Activated T-helper 1 cell treated with anti-CD3 and anti-CD28 coated beads, Interleukin-12 subunit alpha, Interleukin-12 subunit beta, Interleukin-2, Interleukin-4 antibody, amounts not matched to agents 30 ng/mL and 10 ng/mL and 1 ng/mL, durations not matched to agents 14 hours and 24 hours and 36 hours (primary cell): Measurements from ENCODE around the gene ZNF536. TPM values are rescaled to one million over a fixed set of nuclear protein-coding genes. Genes with fewer than 3 reads are reported as not detected.

Source experiments
- DNase-seq: peaks from one replicate; pipeline ENCODE4 v3.0.0; 2021; ENCODE audit warnings: low spot score
- H3K27ac Mint-ChIP-seq: one replicate; pipeline ENCODE4 v1.8.0; 2021; ENCODE audit warnings: mild to moderate bottlenecking, mixed read lengths
- H3K27me3 Mint-ChIP-seq: one replicate; pipeline ENCODE4 v1.8.0; 2022; ENCODE audit warnings: mild to moderate bottlenecking, moderate library complexity, mixed read lengths; ENCODE audit not compliant: insufficient read depth
- H3K36me3 Mint-ChIP-seq: one replicate; pipeline ENCODE4 v1.8.0; 2021; ENCODE audit warnings: low read depth, mixed read lengths
- H3K4me1 Mint-ChIP-seq: one replicate; pipeline ENCODE4 v1.8.0; 2021; ENCODE audit warnings: low read depth, mixed read lengths
- H3K4me3 Mint-ChIP-seq: one replicate; pipeline ENCODE4 v1.8.0; 2021; ENCODE audit warnings: mild to moderate bottlenecking, moderate library complexity, mixed read lengths
- H3K9me3 Mint-ChIP-seq: one replicate; pipeline ENCODE4 v1.8.0; 2021; ENCODE audit warnings: mixed read lengths
- intact Hi-C: fragments of 100-400 bp; cut with micrococcal nuclease; formaldehyde crosslinking; loops from one replicate; pipeline ENCODE4 v1.15.1; 2024
- total RNA-seq: library from RNA; stranded (reverse); gene quantifications from 2 replicates; pipeline ENCODE4 v1.2.3, GENCODE V29; 2022

The ZNF536 gene
- total RNA-seq, 1 donor from 2014 or later = not detected

DNA sequence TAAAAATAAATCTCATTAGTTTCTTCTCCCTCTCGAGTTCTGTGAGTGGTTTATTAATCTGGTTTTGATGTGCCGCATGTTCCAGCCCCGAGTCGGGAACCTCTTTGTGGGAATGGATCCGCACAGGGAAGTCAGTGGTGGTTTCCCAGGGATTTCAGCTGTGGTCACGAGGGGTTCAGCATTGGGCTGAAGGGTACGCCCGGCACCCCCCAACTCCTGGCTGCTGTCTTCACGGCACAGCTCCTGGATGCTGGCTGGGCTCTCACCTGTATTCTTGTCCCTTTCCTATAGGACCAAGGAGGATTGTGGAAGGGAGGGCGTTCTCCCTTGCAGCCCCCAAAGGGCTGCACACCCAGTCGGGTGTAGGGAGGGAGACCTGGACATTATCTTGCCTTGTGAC lies 167.8 kb downstream of the ZNF536 start:
- no peak for DNase-seq
- Mint-ChIP-seq H3K9me3 (no peaks in the 10 kb centered on the region), H3K27ac (no peak overlapping the region), H3K4me1 (no peaks in the 10 kb centered on the region), H3K4me3 (no peak overlapping the region), H3K27me3 (no peaks in the 10 kb centered on the region), H3K36me3 (no peaks in the 10 kb centered on the region)
- intact Hi-C loops = no loop called here

DNA sequence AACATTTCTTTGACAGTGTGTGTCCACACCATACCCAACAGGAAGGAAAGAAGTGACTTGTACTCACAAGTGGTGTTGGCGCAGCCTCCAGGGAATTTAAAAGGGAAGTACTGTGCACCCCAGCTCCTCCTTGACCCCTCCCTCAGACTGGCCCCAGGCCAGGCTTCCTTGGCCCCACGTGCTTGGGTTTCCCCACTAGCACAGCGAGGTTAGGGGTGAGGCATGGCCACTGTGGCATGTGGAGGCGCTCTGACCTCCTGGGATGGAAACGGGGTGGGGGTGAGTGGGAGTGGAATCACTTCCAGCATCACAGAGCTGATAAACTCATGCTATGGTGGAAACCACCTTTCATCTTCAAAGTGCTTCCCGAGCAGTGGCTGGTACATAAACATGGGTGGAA lies 168.6 kb downstream of the ZNF536 start:
- H3K9me3 Mint-ChIP-seq = no peaks in the 10 kb centered on the region
- H3K4me1 Mint-ChIP-seq = no peaks in the 10 kb centered on the region
- no peak overlapping the region for H3K27ac Mint-ChIP-seq
- no peak for DNase-seq
- H3K4me3 Mint-ChIP-seq = no peak overlapping the region
- H3K36me3 Mint-ChIP-seq = no peaks in the 10 kb centered on the region
- intact Hi-C loops = no loop called here
- H3K27me3 Mint-ChIP-seq = no peaks in the 10 kb centered on the region

DNA sequence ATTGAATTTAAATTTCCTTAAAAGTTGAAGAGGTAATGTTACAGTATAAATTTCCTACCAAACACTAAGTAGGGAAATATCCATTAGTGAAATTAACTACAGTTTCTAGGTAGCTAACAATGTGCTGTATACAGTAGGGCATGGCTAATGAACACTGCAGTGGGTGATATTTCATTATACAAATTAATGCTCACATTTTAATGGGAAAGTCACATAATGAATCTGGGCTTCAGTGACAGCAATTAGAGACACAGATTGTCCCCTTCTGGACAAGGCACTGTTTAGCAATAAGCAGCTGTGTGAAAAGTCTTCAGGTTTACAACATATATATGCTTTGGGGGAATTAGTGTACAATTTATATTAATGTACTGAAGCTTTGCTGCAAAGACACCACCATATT lies 169.4 kb downstream of the ZNF536 start:
- Mint-ChIP-seq H3K4me1 (no peaks in the 10 kb centered on the region), H3K9me3 (no peaks in the 10 kb centered on the region), H3K27me3 (no peaks in the 10 kb centered on the region), H3K36me3 (no peaks in the 10 kb centered on the region), H3K4me3 (no peak overlapping the region), H3K27ac (no peak overlapping the region)
- no peak for DNase-seq
- intact Hi-C loops = no loop called here

DNA sequence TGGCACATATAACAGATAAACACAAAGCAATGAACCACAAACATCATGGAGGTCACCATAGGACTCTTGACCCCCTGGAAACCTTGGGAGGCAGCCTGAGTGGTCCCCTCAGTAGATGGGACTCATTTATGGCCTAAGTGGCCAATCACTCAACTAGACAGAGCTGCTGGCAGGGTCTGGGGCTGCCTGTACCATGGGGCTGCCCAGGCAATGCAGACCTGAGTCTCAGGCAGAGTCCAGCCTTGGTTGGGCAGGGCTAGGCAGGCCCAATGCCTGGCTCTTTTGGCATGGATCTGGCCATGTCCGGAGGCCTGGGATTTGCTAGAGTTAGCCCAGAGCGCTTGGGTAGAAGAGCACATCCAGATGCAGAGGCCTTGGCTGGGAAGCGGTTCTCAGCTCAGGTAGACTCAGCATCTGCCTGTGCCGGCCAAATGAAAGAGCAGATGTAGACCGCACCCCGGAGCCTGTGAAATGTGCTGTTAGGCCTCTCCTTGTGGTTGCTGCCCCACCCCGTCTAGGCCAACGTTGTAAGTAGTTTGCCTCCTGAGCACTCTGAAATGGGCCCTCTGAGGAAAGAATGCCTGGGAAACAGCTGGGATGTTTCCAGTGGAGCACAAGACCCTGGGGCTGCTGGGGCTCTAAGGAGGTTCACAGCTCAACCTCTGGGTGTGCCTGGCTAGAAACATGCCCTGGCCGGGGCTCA lies 171.2 kb downstream of the ZNF536 start:
- intact Hi-C loops = no loop called here
- Mint-ChIP-seq H3K4me1 (no peaks in the 10 kb centered on the region), H3K9me3 (no peaks in the 10 kb centered on the region), H3K4me3 (no peak overlapping the region), H3K27me3 (no peaks in the 10 kb centered on the region), H3K27ac (no peak overlapping the region), H3K36me3 (no peaks in the 10 kb centered on the region)
- DNase-seq = no peak

DNA sequence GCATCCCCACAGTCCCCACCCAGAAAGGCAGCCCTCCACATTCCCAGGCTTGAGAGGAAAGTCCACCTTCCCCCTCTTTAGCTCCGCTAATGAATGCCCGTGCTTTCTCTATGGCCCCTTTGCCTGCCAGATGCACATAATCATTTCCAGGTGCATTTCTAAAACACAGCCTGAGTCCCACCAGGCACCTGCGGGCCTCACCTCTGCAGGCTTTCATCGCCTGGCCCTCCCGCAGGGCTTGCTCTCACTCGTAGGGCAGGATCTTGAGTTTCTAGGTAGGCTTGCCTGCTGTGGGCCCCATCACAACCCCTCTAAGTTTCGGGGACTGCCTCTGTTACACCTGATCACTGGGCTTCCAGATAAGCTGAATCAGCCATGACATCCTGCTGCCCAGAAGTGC lies 173.6 kb downstream of the ZNF536 start:
- intact Hi-C loops = no loop called here
- no peaks in the 10 kb centered on the region for H3K9me3 Mint-ChIP-seq
- no peaks in the 10 kb centered on the region for H3K36me3 Mint-ChIP-seq
- H3K4me1 Mint-ChIP-seq = no peaks in the 10 kb centered on the region
- DNase-seq = no peak
- no peak overlapping the region for H3K4me3 Mint-ChIP-seq
- no peaks in the 10 kb centered on the region for H3K27me3 Mint-ChIP-seq
- no peak overlapping the region for H3K27ac Mint-ChIP-seq

DNA sequence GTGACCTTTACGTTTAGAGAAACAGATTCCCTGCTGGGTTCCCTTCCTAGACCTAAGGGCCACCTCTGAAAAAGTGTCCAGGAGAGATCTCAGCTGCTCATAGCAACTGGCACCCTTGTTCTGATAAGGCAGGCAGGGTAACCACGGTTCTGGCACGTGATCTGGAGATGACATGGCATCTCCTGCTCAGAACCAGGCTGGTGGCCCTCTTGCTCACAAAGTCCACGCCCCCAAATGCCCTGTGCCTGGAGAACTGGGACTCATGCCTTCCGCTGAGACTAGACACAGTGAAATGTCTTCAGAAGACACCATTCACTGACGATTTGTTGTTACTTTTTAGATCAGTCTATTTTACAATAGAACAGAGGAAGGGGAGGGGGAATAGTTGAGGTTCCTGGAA lies 174.1 kb downstream of the ZNF536 start:
- intact Hi-C loops = no loop called here
- Mint-ChIP-seq H3K36me3 (no peaks in the 10 kb centered on the region), H3K27ac (no peak overlapping the region), H3K4me3 (no peak overlapping the region), H3K4me1 (no peaks in the 10 kb centered on the region), H3K9me3 (no peaks in the 10 kb centered on the region), H3K27me3 (no peaks in the 10 kb centered on the region)
- DNase-seq = no peak

DNA sequence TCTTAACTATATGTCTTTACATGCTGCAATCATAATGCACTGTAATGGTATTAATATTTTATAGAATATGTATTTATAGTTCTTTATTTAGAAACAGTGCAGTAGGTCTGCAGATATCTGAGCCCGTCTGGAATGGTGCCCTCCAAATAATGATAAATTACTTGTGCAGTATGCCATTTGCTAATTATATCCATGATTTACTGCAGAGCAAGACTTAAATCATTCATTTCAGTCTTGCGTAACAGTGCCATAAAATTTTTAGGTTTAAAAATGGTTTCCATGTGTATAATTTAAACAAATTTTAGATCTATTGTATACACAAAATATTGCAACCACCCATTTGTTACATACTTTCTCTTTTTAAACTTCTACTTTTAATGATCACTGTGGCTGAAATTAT lies 175.1 kb downstream of the ZNF536 start:
- DNase-seq = no peak
- no peaks in the 10 kb centered on the region for H3K4me1 Mint-ChIP-seq
- no peak overlapping the region for H3K27ac Mint-ChIP-seq
- no peak overlapping the region for H3K4me3 Mint-ChIP-seq
- H3K36me3 Mint-ChIP-seq = no peaks in the 10 kb centered on the region
- no peaks in the 10 kb centered on the region for H3K27me3 Mint-ChIP-seq
- intact Hi-C loops = no loop called here
- H3K9me3 Mint-ChIP-seq = no peaks in the 10 kb centered on the region

DNA sequence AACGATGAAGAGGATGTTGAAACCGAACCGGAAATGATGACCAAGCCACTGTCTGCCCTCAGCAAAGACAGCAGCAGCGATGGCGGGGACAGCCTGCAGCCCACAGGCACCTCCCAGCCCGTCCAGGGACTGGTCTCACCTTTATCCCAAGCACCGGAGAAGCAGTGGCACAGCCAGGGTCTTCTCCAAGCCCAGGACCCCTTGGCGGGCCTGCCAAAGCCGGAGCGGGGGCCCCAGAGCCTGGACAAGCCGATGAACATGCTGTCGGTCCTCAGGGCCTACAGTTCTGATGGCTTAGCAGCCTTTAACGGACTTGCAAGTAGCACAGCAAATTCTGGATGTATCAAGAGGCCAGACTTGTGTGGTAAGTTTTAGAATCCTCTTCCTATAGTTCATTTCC lies 177.0 kb downstream of the ZNF536 start:
- intact Hi-C loops = no loop called here
- Mint-ChIP-seq H3K4me3 (no peak overlapping the region), H3K27me3 (no peaks in the 10 kb centered on the region), H3K4me1 (no peaks in the 10 kb centered on the region), H3K36me3 (no peaks in the 10 kb centered on the region), H3K27ac (no peak overlapping the region), H3K9me3 (no peaks in the 10 kb centered on the region)
- DNase-seq = no peak

DNA sequence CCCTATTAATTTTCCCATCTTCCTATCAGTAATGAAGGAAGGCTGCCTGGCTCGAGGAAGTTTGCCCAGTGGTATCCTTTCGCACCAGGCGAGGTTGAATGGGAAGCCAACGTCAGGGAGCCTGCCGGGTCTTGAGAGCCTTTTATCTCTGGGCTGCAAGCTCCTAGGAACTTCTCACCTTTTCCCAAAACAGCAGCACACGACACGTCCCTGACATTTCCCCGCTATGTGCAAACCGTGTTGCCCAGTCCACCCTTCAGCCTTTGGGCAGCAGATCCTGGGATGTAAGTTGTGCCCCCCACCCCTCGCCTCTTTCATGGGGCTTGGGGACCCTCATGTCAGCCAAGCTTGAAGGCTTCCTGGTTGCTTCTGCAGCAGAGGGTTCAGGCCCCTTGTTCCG lies 179.1 kb downstream of the ZNF536 start:
- H3K9me3 Mint-ChIP-seq = no peaks in the 10 kb centered on the region
- intact Hi-C loops = no loop called here

DNA sequence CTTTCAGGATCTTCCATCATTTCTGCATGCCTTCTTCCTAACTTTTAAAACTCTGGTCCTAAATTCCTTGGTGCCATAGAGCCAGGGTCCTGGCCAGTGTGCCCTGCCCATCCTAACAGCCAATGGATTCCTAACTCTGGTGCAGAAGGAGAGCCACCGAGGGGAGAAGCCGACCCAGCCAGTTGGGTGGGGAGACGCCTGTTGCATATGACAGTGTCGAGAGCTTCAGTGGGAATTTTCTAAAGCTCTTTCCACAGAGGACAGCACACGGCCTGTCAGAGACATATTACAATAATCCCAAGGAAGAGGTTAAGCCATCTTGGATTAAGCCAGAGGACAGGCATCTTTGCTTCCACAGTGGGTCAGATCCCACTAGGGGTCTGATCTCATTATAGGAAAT lies 180.4 kb downstream of the ZNF536 start:
- H3K9me3 Mint-ChIP-seq = no peaks in the 10 kb centered on the region
- no peaks in the 10 kb centered on the region for H3K4me1 Mint-ChIP-seq
- no peak overlapping the region for H3K27ac Mint-ChIP-seq
- no peak overlapping the region for H3K4me3 Mint-ChIP-seq
- intact Hi-C loops = no loop called here
- H3K36me3 Mint-ChIP-seq = no peaks in the 10 kb centered on the region
- DNase-seq = no peak
- H3K27me3 Mint-ChIP-seq = no peaks in the 10 kb centered on the region

More for the DNA sequence above, 179.1 kb downstream of the ZNF536 start:
- H3K27ac Mint-ChIP-seq = no peak overlapping the region
- H3K27me3 Mint-ChIP-seq = no peaks in the 10 kb centered on the region
- H3K36me3 Mint-ChIP-seq = no peaks in the 10 kb centered on the region
- no peak overlapping the region for H3K4me3 Mint-ChIP-seq
- DNase-seq = no peak
- H3K4me1 Mint-ChIP-seq = no peaks in the 10 kb centered on the region

DNA sequence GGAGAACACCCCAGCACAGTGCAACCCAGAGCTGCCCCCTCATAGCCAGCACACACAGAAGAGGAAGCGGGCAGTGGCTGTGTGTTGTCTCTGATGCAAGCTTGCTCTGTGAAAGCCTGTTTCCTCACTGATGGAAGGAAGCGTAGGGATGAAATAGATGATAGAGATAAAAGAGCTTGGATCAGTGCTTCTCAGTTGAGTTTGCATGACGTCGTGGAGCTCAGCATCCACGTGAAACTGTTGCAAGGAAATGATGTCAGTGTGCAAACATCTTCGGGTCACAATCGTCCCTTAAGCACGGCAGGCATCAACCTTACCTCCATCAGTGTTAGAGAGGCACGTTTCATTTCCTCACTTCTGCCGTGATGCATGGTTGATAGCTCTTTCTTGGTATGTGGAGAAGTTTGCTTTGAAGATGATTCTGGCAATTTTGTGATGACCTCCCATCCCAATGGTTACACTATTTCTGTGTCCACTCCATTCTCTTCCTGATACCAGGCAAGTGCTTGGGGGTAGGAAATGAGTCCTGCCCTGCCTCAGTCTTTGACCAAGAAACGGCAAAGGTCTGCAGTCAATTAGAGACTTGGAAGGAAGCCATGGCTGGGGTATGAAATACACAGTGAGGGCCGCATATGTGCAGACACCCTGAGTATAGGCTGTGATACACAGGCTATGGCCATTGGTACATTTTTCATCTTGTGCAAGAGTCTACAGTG lies 183.0 kb downstream of the ZNF536 start:
- no peaks in the 10 kb centered on the region for H3K4me1 Mint-ChIP-seq
- no peaks in the 10 kb centered on the region for H3K9me3 Mint-ChIP-seq
- DNase-seq = no peak
- H3K36me3 Mint-ChIP-seq = no peaks in the 10 kb centered on the region
- H3K27ac Mint-ChIP-seq = no peak overlapping the region
- H3K4me3 Mint-ChIP-seq = no peak overlapping the region
- intact Hi-C loops = no loop called here
- no peaks in the 10 kb centered on the region for H3K27me3 Mint-ChIP-seq

DNA sequence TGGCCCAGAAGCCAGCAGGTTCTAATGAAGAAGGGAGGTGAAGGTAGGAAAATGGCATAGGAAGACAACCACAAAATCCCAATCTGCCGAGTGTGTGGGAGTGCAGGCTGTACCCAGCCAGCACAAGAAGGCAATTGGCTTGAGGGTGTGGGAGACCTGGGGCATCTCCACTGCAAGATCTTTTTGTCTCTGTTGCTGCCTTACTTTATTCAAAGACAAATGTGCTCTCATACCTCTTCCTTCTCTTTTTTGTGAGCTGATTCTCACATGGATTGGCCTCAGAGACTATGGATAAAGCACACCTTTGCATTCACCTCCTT lies 183.6 kb downstream of the ZNF536 start:
- H3K4me1 Mint-ChIP-seq = no peaks in the 10 kb centered on the region
- DNase-seq = no peak
- H3K4me3 Mint-ChIP-seq = no peak overlapping the region
- no peaks in the 10 kb centered on the region for H3K9me3 Mint-ChIP-seq
- H3K36me3 Mint-ChIP-seq = no peaks in the 10 kb centered on the region
- H3K27ac Mint-ChIP-seq = no peak overlapping the region
- no peaks in the 10 kb centered on the region for H3K27me3 Mint-ChIP-seq
- intact Hi-C loops = no loop called here

DNA sequence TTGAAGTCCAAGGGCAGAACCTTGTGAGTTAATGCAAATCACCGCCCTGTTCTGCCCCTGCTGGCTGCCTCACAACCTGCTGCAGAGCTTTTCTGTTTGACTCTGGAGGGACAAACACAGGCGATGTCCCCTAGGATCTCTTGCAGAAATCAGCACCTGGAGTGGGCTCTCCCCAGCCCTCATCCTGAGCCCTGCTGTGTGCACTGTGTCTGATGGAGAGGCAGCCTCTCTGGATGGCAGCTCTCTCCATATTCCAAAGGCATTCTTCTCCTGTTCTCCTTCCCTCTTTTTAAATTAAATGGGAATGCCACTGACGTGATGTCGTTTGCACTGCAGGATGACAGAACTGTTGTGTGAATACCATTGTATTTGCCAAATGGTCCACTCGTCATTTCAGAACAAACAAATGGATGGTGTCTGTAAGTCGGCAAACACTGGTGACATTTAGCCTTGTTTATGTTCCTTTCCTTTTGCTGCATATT lies 184.1 kb downstream of the ZNF536 start:
- H3K27me3 Mint-ChIP-seq = no peaks in the 10 kb centered on the region
- H3K27ac Mint-ChIP-seq = no peak overlapping the region
- DNase-seq = no peak
- intact Hi-C loops = no loop called here
- H3K36me3 Mint-ChIP-seq = no peaks in the 10 kb centered on the region
- H3K4me1 Mint-ChIP-seq = no peaks in the 10 kb centered on the region
- no peak overlapping the region for H3K4me3 Mint-ChIP-seq
- H3K9me3 Mint-ChIP-seq = no peaks in the 10 kb centered on the region

DNA sequence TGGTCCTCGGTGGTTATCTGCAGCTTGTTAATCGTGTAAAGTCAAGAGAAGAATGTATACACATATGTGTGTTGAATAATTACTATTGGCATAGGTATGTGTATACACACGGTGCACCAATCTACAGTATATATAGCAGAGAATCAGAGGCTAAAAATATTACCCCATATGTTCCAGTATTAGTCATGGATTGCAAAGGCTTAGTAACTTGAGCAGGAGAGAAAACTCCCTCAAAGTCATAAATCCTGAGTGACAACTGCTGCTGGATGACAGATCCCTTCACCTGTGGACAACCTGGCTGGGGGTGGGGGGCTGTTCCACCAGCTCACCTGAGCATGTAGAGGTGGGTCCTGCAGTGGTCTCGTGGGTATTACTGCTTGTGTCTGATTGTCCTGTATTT lies 185.0 kb downstream of the ZNF536 start:
- intact Hi-C loops = no loop called here

More for the DNA sequence above, 185.0 kb downstream of the ZNF536 start:
- Mint-ChIP-seq H3K9me3 (no peaks in the 10 kb centered on the region), H3K27ac (no peak overlapping the region), H3K36me3 (no peaks in the 10 kb centered on the region), H3K4me3 (no peak overlapping the region), H3K27me3 (no peaks in the 10 kb centered on the region), H3K4me1 (no peaks in the 10 kb centered on the region)
- DNase-seq = no peak
